ENCODE data around the gene MCL1. TPM values are rescaled to one million over a fixed set of nuclear protein-coding genes. Genes with fewer than 3 reads are reported as not detected.

Gene MCL1
- total and polyA plus RNA-seq, 2 of the 13 experiments (the other 11 are each of a cell fraction or from before 2014, with no cell fraction given): 69.5 to 125 TPM

GRCh38 chr1:150560011-150560438 is 19.4 kb downstream of the MCL1 start (continued):
- TF ChIP-seq SIN3B (IDR thresholded peaks at IDR 0.05; ENCODE audit: low read length): no peak
- TF ChIP-seq MAX (IDR thresholded peaks at IDR 0.05): peak; percentile 52; the same call in 1 of the 2 replicates
- TF ChIP-seq NCOA2 (CRISPR knock-in tag; IDR thresholded peaks at IDR 0.05): 0 out of 2 replicates have a peak, but pooled peaks have one; percentile 24
- no peak for TF ChIP-seq NCOA1 (CRISPR knock-in tag; IDR thresholded peaks at IDR 0.05)
- TF ChIP-seq AKAP8 (CRISPR knock-in tag; IDR thresholded peaks at IDR 0.05): 0 out of 2 replicates have a peak, but pooled peaks have one; percentile 57
- peak; percentile 77 for TF ChIP-seq ZBTB38 (CRISPR knock-in tag; IDR thresholded peaks at IDR 0.05)
- TF ChIP-seq PBX2 (CRISPR knock-in tag; IDR thresholded peaks at IDR 0.05): no peak
- TF ChIP-seq ZNF597 (CRISPR knock-in tag; IDR thresholded peaks at IDR 0.05): no peak
- peak; percentile 56; the same call in 1 of the 2 replicates for TF ChIP-seq KDM2A (CRISPR knock-in tag; IDR thresholded peaks at IDR 0.05; ENCODE audit: borderline replicate concordance, low read depth)
- peak; percentile 34; the same call in 1 of the 2 replicates for TF ChIP-seq HOXA3 (CRISPR knock-in tag; IDR thresholded peaks at IDR 0.05)
- peak; percentile 55; the same call in 1 of the 2 replicates for TF ChIP-seq TGIF2 (CRISPR knock-in tag; IDR thresholded peaks at IDR 0.05)
- TF ChIP-seq PAF1 (CRISPR knock-in tag; IDR thresholded peaks at IDR 0.05): peak; percentile 54; the same call in 1 of the 2 replicates
- no peak for TF ChIP-seq CSRNP2 (CRISPR knock-in tag; conservative IDR thresholded peaks at IDR 0.05; ENCODE audit: low read depth)
- peak; percentile 13; the same call in 1 of the 2 replicates for TF ChIP-seq PATZ1 (CRISPR knock-in tag; IDR thresholded peaks at IDR 0.05)
- peak; percentile 9 for TF ChIP-seq TEAD3 (CRISPR knock-in tag; optimal IDR thresholded peaks at IDR 0.05; ENCODE audit: borderline replicate concordance)
- TF ChIP-seq ZNF607 (CRISPR knock-in tag; IDR thresholded peaks at IDR 0.05; ENCODE audit: borderline replicate concordance): no peak
- 0 out of 2 replicates have a peak, but pooled peaks have one; percentile 18 for TF ChIP-seq ZFP91 (CRISPR knock-in tag; IDR thresholded peaks at IDR 0.05; ENCODE audit: borderline replicate concordance)
